ENCODE data around the gene PTPRT.

Gene PTPRT

DNA sequence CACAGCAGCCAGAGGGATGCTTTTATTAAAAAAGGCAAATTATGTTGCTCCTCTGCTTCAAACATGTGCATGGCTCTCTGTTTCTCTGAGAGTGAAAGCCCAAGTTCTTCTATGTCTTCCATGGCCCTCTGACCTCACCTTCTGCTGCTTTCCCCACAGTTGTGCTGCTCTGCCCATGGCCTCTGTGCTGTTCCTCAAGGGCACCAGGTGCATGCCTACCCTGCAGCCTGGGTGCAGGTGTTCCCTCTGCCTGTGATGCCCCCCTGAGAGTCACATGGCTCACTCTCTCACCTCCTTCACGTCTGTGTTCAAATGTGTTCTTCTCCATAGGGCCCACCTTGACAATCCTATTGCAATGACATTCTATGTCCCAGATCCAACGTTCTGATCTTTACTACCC, 1094.5 kb downstream of the PTPRT start:
- in situ Hi-C loops (cut with HindIII; ENCODE audit: low sequenced_read_pairs), result no loop called here

DNA sequence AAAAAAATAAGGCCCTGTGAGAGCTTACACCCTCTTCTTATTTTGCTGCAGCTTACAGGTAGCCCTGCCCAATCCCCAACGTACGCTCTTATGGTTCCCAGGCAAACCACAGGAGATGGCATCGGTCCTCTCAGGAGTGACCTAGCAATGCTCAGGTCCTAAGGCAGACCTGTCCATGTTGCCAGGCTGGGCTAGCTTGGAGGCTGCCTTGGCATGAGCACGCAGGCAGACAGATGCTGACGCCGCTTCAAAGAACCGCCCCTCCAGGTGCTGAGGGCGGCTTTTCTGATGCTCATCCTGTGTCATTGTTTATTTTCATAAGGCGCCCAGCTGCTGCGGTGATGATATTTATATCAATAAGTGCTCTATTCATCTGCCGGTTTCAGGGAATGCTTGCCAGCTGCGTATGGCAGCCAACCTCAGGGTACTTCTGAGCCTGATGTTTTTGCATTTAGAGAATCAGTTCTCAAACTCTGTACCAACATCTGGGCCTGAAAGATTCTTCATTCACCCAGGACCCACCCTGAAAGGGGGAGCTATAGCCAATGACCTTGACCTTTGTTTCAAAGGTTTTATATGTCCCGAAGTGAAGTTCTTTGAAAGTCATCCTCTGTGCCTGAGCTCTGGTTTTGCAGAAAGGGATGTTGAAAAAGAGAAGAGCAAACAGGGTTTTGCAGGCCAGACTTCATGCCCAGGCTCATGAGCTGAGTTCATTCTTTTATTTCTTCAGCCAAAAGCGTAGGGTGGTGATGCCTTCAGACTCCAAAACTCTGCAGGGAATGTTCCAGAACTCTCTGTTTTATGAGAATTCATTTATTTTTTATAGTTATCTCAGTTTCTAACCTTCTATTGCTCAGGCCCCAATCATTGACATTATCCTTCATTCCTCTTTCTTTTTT, 1095.9 kb downstream of the PTPRT start:
- in situ Hi-C loops (cut with HindIII; ENCODE audit: low sequenced_read_pairs), result no loop called here

DNA sequence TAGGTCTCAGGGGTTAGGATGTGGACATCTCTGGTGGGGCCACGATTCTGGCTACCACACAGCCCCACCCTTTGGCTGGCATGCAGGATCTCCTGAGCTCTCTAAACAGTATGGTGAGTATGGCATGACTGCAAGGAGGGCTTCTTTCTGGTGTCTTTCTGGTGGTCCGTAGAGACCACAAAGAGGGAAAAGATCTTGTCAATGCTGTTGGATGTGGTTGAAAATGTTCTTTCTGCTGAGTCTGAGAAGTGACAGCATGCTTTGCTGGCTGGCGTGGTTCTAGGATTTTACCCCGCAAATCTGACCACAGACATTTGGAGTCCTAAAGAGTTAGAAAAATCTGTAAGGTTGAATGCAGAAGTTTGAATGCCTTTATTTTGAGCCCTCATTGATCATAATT, 1096.7 kb downstream of the PTPRT start:
- in situ Hi-C loops (cut with HindIII; ENCODE audit: low sequenced_read_pairs), result no loop called here

DNA sequence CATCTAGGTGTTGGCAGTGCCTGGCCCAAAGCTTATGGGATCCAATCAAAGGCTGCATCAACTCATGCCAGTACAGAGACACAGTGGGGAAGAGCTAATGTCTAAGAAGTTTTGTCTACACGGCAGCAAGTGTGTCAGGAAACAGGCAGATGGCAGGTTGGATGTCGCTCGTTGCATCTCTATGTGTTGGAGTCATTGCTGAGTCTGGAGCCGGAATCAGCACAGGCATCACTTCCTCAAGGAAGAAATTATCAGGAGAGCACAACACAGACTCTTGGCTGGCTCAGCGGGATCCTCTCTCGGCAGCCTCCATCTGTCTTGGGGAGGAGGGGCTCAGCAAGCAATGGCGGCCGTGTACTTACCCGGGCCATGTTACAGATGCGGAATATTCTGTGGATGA, 1104.3 kb downstream of the PTPRT start:
- in situ Hi-C loops (cut with HindIII; ENCODE audit: low sequenced_read_pairs), result no loop called here

- in situ Hi-C loops (cut with HindIII; ENCODE audit: low sequenced_read_pairs), result no loop called here
These were observed 1106.4 kb downstream of the PTPRT start for GRCh38 chr20:42083280-42083679.

DNA sequence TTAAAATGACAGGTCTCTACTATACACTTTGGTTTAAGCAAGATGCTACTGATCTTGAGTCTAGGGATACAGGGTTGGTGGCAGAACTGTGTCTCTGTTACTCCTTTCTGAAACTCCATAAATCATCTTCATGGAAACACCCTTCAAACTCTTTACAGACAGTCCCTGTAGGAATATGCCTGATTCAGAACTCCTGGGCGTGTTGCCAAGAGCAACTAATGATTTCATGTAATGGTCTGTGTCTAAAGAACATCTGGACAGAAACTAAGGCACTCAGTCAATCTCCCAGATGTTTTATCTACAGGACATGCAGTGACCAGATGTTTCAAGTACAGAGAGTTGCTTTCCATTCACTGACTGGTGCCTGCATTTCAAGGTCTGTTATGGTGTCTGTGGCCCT, 1107.1 kb downstream of the PTPRT start:
- in situ Hi-C loops (cut with HindIII; ENCODE audit: low sequenced_read_pairs), result no loop called here

DNA sequence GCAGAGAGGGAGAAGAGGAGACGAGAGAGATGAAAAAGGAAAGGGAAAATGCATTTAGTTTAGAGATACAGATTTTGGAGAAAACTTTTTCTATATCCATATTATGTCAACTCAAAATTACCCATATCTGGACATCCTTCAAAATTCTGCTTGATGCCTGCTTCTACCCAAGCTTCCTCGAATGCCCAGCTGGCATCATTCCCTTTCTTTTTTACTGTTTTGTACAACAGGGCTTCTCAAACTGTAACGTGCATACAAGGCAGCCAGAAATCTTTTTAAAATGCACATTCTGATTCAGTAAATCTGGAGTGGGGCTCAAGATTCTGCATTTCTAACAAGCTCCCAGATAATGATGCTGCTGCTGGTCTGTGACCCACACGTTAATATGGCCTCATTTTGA, 1108.8 kb downstream of the PTPRT start:
- in situ Hi-C loops (cut with HindIII; ENCODE audit: low sequenced_read_pairs), result no loop called here

DNA sequence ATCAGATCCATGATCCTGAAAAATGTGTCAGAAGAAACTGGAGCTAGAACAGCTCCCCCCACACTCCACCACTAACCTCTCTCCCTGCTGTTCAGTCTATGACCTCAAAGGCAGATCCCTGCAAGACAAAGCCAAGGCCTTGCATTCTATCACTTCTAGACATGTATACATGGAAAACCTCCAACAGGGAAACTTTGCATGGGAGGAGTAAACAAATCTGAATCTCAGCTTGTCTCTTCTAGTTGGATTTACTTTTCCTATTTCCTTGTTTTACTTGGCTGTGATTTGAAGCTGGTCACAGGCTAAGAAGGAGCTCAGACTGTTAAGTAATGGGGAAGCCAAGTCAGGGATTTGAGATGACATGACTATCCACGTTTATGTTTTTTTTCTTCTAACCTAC, 1114.8 kb downstream of the PTPRT start:
- in situ Hi-C loops (cut with HindIII; ENCODE audit: low sequenced_read_pairs), result no loop called here

DNA sequence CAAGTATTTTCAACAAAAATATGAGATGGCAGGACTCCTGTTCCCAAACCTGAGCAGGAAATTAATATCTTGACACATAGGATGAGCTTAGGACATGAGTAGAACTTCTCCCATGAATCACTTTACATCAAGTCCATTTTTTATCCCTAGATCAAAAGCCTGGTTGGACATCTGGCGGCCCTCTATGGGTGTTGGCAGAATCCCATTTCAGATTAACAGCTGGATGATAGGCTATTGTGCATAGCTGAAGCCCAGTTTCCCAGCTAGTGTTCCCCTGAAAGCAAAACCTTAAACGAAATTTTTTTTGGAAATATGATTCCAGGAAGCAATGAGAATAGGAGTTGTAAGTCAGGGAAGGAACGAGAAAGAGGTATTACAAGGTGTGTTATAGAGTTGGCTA, 1122.1 kb downstream of the PTPRT start:
- in situ Hi-C loops (cut with HindIII; ENCODE audit: low sequenced_read_pairs), result no loop called here

DNA sequence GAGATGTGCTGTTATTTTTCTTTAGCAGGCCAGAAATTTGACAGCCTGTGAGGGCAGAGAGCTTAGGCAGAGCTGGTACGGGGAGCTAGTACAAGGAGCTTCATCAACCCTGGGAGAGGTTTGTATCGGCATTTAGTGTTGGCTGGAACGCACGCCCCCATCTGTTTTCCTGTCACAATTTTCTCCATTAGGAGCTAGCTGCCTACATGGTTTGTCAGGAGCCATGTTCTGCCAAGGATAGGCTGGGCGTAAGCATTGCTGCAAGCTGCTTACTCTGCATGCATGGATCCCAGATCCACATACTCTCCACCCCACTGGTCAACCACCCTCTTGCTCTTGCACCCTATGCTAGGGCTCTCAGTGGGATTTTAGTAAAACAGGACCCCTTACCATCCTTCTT, 1122.5 kb downstream of the PTPRT start:
- in situ Hi-C loops (cut with HindIII; ENCODE audit: low sequenced_read_pairs), result no loop called here

DNA sequence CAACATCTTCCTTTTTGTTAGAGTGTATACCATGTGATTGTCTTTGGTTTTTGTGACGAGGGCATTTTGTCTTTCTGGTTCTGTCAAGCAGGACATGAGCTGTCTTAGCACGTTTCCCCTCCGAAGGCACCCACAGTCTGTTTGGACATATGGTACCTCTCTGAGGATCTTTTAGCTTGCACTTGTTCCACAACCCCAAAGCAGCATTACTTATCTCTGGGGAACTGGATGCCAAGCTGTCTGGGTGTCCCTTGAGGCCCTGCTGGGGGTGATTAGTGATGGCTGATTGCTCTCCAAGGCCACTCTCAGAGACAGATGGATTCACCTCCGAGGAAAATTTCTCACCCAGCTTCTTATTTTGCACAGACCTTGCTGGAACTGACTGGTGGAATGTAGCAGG, 1126.6 kb downstream of the PTPRT start:
- in situ Hi-C loops (cut with HindIII; ENCODE audit: low sequenced_read_pairs), result no loop called here

- in situ Hi-C loops (cut with HindIII; ENCODE audit: low sequenced_read_pairs), result no loop called here
These were observed 1136.4 kb downstream of the PTPRT start for GRCh38 chr20:42053350-42053749.

DNA sequence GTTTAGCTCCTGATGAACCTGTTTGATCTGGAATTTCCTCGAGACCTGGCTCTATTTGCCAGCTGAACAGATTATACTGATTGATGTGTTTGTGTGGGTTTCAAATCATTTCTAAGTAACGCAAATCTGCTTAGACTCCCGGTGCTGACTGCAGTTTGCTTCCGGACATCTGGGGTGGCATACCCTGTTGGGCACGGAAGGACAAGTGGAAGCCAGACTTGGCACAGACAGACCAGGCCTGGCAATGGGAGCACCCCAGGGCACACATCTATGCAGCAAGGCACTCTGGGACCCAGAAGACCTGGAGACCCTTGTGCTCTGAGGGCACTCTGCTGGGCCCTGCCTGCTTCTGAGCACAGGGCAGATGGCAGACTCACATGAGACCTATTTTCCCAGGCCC, 1137.8 kb downstream of the PTPRT start:
- in situ Hi-C loops (cut with HindIII; ENCODE audit: low sequenced_read_pairs), result no loop called here

DNA sequence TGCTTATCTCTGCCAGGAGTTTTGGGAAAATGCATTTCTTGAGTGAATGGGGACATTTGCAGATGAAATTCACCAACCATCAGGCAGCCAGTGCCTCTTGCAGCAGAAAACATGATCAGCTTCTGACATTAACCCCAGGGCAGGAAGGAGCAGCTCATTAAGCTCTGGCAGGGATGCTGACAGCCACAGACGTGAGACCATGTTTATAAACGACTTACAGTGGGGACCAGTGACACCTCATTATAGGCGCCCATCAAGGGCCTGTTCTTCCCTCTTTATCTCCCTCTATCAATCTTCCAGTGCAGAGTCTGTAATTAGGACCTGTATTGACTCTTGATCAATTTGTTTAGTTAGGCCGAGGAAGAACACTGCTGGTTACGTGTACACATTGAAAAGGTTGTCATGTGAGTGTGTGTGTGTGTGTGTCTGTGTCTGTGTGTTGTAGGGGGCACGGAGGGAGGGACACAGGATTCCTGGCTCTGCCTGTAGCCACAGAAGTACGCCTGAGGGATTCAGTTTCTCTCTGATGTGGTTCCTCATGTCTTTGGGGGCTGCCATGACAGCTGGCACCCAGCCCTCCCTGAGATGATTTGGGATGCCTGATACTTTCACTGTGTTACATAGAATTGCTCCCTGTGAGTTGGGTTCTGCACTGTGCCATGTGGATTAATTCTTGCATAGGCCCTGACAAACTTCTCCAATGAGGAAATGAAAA, 1143.2 kb downstream of the PTPRT start:
- in situ Hi-C loops (cut with HindIII; ENCODE audit: low sequenced_read_pairs), result no loop called here

DNA sequence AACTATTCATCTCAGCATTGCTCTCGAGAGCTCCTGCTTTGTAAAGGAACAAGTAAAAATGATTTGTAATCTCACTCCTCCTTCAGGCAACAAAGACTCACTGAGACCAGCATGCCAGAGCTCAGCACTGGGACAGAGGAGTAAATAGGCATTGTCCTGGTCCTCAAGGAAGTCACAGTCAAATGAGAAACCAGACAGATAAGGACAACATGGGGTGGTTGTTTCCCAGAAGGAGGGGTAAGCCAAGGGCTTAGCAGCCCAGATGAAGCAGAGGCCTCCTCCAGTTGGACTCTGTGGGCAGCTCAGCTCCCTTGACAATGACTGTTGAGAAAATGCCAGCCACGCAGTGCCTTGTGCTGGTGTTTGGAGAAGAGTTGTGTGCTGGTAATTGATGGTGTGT, 1145.8 kb downstream of the PTPRT start:
- in situ Hi-C loops (cut with HindIII; ENCODE audit: low sequenced_read_pairs), result no loop called here

DNA sequence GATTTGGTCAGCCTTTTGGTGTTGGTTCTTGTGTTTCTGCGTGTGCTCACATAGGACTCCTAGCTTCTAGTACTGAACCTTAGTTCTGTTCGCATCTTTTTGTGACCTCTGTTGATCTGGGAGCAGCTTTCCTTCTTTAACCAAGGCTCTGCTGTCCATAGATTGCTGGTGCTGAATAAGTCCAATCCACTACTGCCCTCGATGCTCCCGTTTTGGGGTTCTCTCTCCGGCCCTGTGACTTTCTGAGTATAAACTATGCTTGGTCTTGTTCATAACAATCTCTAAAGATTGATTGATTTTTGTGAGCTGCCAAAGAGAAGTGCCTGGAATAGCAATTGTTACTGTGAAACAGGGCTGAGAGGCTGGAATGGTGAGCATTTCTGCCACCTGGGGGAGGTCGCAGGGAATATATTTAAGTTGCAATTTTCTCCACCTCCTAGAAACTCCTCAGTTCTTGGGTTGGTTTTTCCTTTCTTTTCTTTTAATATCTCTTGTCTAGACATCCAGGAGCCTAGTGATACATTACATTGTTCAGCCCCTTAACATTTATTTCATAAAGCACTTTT, 1148.6 kb downstream of the PTPRT start:
- in situ Hi-C loops (cut with HindIII; ENCODE audit: low sequenced_read_pairs), result no loop called here

DNA sequence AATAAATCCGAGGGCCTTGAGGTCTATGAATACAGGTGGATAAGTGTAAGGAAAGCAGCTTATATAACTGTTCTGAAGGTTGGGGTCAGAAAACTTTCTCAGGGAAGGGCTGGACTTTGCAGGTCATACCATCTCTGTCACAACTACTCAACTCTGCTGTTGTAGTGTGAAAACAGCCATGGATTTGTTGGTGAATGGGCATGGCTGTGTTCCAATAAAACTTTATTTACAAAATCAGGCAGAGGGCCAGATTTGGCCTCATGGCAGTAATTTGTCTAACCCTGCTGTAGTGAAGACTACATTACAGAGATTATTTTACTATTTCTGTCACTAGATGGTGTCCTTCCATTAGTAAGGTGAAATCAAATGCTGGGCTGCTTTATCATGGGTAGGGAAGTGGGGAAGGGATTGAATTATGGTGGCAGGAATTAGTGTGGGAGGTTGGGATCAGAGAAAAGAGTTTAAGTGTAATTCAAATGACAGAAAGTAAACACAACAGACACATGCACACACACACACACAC, 1161.9 kb downstream of the PTPRT start:
- in situ Hi-C loops (cut with HindIII; ENCODE audit: low sequenced_read_pairs), result no loop called here

GRCh38 chr20:42026599-42026998, 1163.1 kb downstream of the PTPRT start:
- in situ Hi-C loops (cut with HindIII; ENCODE audit: low sequenced_read_pairs), result no loop called here

- in situ Hi-C loops (cut with HindIII; ENCODE audit: low sequenced_read_pairs), result no loop called here
These were observed 1165.1 kb downstream of the PTPRT start for GRCh38 chr20:42024653-42025052.

Measured in DLD1 (cell line).